Loucy (cell line): ENCODE data around the gene PSME4.
"Not testable (repeated sequence)": the region's sequence is repeated elsewhere in the genome, so short reads cannot be mapped to it uniquely, and the experiment has no call there.

Experiments
- CTCF ChIP-seq: fragments of 200-600 bp; sonication (generic); conservative IDR thresholded peaks from 2 replicates; pipeline ENCODE4 v1.5.1; 2014; ENCODE audit warnings: mild to moderate bottlenecking, antibody characterized with exemption, low read length
- EZH2phosphoT487 ChIP-seq: fragments of 200-600 bp; IDR thresholded peaks from 2 replicates; pipeline ENCODE4 v1.6.1; 2018; ENCODE audit warnings: antibody characterized with exemption, mild to moderate bottlenecking, moderate library complexity, borderline replicate concordance

- not testable (repeated sequence) for TF ChIP-seq EZH2phosphoT487, CTCF
Observed at GRCh38 chr2:53829980-53830290, 140.9 kb downstream of the PSME4 start.
